Esophagus muscularis mucosa (tissue), 4 donors: ENCODE measurements around the gene CDC42EP3. TPM values are rescaled to one million over a fixed set of nuclear protein-coding genes. Genes with fewer than 3 reads are reported as not detected.

Experiments used
- DNase-seq: peaks from one replicate; pipeline ENCODE4 v3.0.0-alpha.2; 2017; ENCODE audit errors: extremely low spot score
- H3K27ac ChIP-seq, 4 donors: fragments of 200-600 bp; sonication (generic); replicated peaks in 1 of 4; 1 replicate in 3 of 4; 2 replicates in 1 of 4; pipeline ENCODE4 v1.5.1; 2016 to 2019; ENCODE audit warnings: mild to moderate bottlenecking in 1 of 4
- H3K27me3 ChIP-seq, 4 donors: fragments of 200-600 bp; sonication (generic); one replicate each; pipeline versions ENCODE4 v1.5.1 to v1.6.0; 2016 to 2019
- H3K36me3 ChIP-seq, 4 donors: fragments of 200-600 bp; sonication (generic); one replicate each; pipeline ENCODE4 v1.5.1; 2016 to 2019
- H3K4me1 ChIP-seq, 4 donors: fragments of 200-600 bp; sonication (generic); one replicate each; pipeline ENCODE4 v1.5.1; 2016 to 2019
- H3K4me3 ChIP-seq, 4 donors: fragments of 200-600 bp; sonication (generic); 1 replicate in 2 of 4; 2 replicates in 2 of 4; pipeline ENCODE4 v1.5.1; 2016 to 2019; ENCODE audit warnings: mild to moderate bottlenecking in 4 of 4, moderate library complexity in 1 of 4
- H3K9me3 ChIP-seq, 4 donors: fragments of 200-600 bp; sonication (generic); 1 replicate in 3 of 4; 2 replicates in 1 of 4; pipeline ENCODE4 v1.5.1; 2016 to 2019
- CTCF ChIP-seq, 3 experiments: fragments of 200-600 bp in 2 of 3; fragments of 450-650 bp in 1 of 3; sonication (generic) in 2 of 3; IDR thresholded peaks; one replicate each; pipeline ENCODE4 v1.5.1; 2017 to 2019; ENCODE audit warnings: antibody characterized with exemption in 3 of 3, mild to moderate bottlenecking in 2 of 3, moderate library complexity in 1 of 3
- EP300 ChIP-seq: sonication (generic); formaldehyde crosslinking; IDR thresholded peaks from one replicate; pipeline ENCODE4 v1.6.1; 2017; ENCODE audit warnings: antibody characterized with exemption
- POLR2A ChIP-seq: fragments of 450-650 bp; IDR thresholded peaks from one replicate; pipeline ENCODE4 v1.6.1; 2017; ENCODE audit warnings: antibody characterized with exemption, moderate library complexity, mild to moderate bottlenecking, low read depth
- POLR2AphosphoS5 ChIP-seq, 2 donors: sonication (generic); formaldehyde crosslinking; IDR thresholded peaks; one replicate each; pipeline ENCODE4 v1.6.1; 2017; ENCODE audit warnings: antibody characterized with exemption in 2 of 2
- WGBS: methylation state at CpG from one replicate; pipeline ENCODE4 v1.1.5; 2018; 5-methylcytosine and 5-hydroxymethylcytosine counted together
- intact Hi-C: fragments of 100-400 bp; cut with DNase I; formaldehyde crosslinking; loops from one replicate; pipeline ENCODE4 v1.15.1; 2023
- total RNA-seq, 4 donors: library from RNA; depleted of rRNA; stranded (reverse); fragments of >200 nt; gene quantifications; one replicate each; pipeline versions ENCODE4 v1.1.0 to v1.2.1, GENCODE V29; 2016

Gene CDC42EP3
- total RNA-seq, 4 donors from 2014 or later = 67.7 to 217 (median 112) TPM

GRCh38 chr2:37663390-37663789, 8.1 kb downstream of the CDC42EP3 start:
- DNase-seq = no peak
- H3K4me3 ChIP-seq = no peak overlapping the region
- peak overlapping the region; percentile 9 to 98 (median 96) for H3K27ac ChIP-seq
- no peak for TF ChIP-seq CTCF (IDR thresholded peaks at IDR 0.05)
- TF ChIP-seq POLR2A = no peak
- TF ChIP-seq POLR2AphosphoS5 (IDR thresholded peaks at IDR 0.05) = no peak
- no peak for TF ChIP-seq EP300
- H3K27me3 ChIP-seq = no peaks in the 10 kb centered on the region
- H3K4me1 ChIP-seq = peaks cover 92 to 100% (median 98%) of the 10 kb centered on the region in 4 donors
- intact Hi-C loops = no loop called here
- 63% methylated on average over 7 of the region's 7 CpGs for WGBS
- no peaks in the 10 kb centered on the region for H3K9me3 ChIP-seq
- H3K36me3 ChIP-seq = peaks cover 0 to 18% (median 4%) of the 10 kb centered on the region in 4 donors

- Histone ChIP-seq H3K9me3 (no peaks in the 10 kb centered on the region), H3K36me3 (peaks cover 0 to 11% (median 4%) of the 10 kb centered on the region in 4 donors), H3K4me1 (peaks cover 95 to 100% (median 98%) of the 10 kb centered on the region in 4 donors), H3K27me3 (no peaks in the 10 kb centered on the region), H3K4me3 (no peak overlapping the region), H3K27ac (peak overlapping the region; percentile 67 to 98 (median 84))
- no peak for TF ChIP-seq POLR2A
- no peak for TF ChIP-seq POLR2AphosphoS5 (IDR thresholded peaks at IDR 0.05)
- 66% methylated on average over 5 of the region's 5 CpGs for WGBS
- DNase-seq = no peak
- intact Hi-C loops = no loop called here
Measured at GRCh38 chr2:37659723-37660122, 11.7 kb downstream of the CDC42EP3 start.

- Histone ChIP-seq H3K27ac (peak overlapping the region; percentile 67 to 98 (median 84)), H3K9me3 (no peaks in the 10 kb centered on the region), H3K4me3 (no peak overlapping the region), H3K27me3 (no peaks in the 10 kb centered on the region), H3K4me1 (peaks cover 95 to 100% (median 98%) of the 10 kb centered on the region in 4 donors), H3K36me3 (peaks cover 0 to 11% (median 3%) of the 10 kb centered on the region in 4 donors)
- no peak for TF ChIP-seq POLR2A
- no peak for TF ChIP-seq EP300
- no peak for TF ChIP-seq CTCF (IDR thresholded peaks at IDR 0.05)
- no peak for TF ChIP-seq POLR2AphosphoS5 (IDR thresholded peaks at IDR 0.05)
- WGBS = 92% methylated on average over 3 of the region's 3 CpGs
- intact Hi-C loops = no loop called here
- no peak for DNase-seq
Measured at GRCh38 chr2:37658682-37659081, 12.8 kb downstream of the CDC42EP3 start.

- DNase-seq = no peak
- TF ChIP-seq CTCF (IDR thresholded peaks at IDR 0.05) (no peak), POLR2A (no peak), POLR2AphosphoS5 (IDR thresholded peaks at IDR 0.05) (no peak), EP300 (no peak)
- Histone ChIP-seq H3K27me3 (no peaks in the 10 kb centered on the region), H3K36me3 (peaks cover 0 to 4% (median 0%) of the 10 kb centered on the region in 4 donors), H3K9me3 (no peaks in the 10 kb centered on the region), H3K4me1 (peaks cover 95 to 100% (median 98%) of the 10 kb centered on the region in 4 donors), H3K27ac (peak overlapping the region; percentile 67 to 98 (median 84)), H3K4me3 (no peak overlapping the region)
- WGBS = 85% methylated on average over 4 of the region's 4 CpGs
- intact Hi-C loops = no loop called here
Measured at GRCh38 chr2:37657471-37657870, 14.0 kb downstream of the CDC42EP3 start.

- no peak for TF ChIP-seq POLR2A
- peak; percentile 40 for TF ChIP-seq EP300
- TF ChIP-seq POLR2AphosphoS5 (IDR thresholded peaks at IDR 0.05) = peak; percentile 51 to 57
- Histone ChIP-seq H3K4me3 (no peak overlapping the region), H3K36me3 (peaks cover 0 to 4% (median 0%) of the 10 kb centered on the region in 4 donors), H3K9me3 (no peaks in the 10 kb centered on the region), H3K27me3 (no peaks in the 10 kb centered on the region), H3K27ac (peak overlapping the region; percentile 67 to 98 (median 84)), H3K4me1 (peaks cover 95 to 99% (median 97%) of the 10 kb centered on the region in 4 donors)
- DNase-seq = no peak
- intact Hi-C loops = no loop called here
- 33% methylated on average over 11 of the region's 11 CpGs for WGBS
Measured at GRCh38 chr2:37656512-37657423, 14.7 kb downstream of the CDC42EP3 start.
